Measurements from ENCODE around the gene ITIH2. TPM values are rescaled to one million over a fixed set of nuclear protein-coding genes. Genes with fewer than 3 reads are reported as not detected.
A peak's percentile ranks its signal among the peaks of the same experiment; 100 is the strongest.

Gene ITIH2
- total RNA-seq, 6 experiments from 2014 or later: not detected

DNA sequence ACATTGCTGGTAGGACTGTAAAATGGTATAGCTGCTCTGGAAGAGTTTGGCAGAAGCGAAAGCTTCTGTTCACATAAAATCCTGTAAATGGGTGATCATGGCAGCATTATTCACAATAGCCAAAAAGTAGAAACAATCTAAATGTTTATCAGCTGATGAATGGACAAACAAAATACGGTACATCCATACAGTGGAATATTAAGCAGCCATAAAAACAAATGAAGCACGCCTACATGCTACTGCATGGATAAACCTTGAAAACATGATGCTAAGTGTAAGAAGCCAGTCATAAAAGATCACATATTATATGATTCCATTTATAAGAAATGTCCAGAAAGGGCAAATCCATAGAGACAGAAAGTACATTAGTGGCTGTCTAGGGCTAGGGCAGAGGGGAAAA is 52.0 kb downstream of the ITIH2 start:
- H3K4me3 Mint-ChIP-seq: no peak overlapping the region
- no peaks in the 10 kb centered on the region for H3K27me3 Mint-ChIP-seq (ENCODE audit: insufficient read depth)
- TF ChIP-seq, protein P1, sequence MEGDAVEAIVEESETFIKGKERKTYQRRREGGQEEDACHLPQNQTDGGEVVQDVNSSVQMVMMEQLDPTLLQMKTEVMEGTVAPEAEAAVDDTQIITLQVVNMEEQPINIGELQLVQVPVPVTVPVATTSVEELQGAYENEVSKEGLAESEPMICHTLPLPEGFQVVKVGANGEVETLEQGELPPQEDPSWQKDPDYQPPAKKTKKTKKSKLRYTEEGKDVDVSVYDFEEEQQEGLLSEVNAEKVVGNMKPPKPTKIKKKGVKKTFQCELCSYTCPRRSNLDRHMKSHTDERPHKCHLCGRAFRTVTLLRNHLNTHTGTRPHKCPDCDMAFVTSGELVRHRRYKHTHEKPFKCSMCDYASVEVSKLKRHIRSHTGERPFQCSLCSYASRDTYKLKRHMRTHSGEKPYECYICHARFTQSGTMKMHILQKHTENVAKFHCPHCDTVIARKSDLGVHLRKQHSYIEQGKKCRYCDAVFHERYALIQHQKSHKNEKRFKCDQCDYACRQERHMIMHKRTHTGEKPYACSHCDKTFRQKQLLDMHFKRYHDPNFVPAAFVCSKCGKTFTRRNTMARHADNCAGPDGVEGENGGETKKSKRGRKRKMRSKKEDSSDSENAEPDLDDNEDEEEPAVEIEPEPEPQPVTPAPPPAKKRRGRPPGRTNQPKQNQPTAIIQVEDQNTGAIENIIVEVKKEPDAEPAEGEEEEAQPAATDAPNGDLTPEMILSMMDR (IDR thresholded peaks at IDR 0.05): no peak
- no peaks in the 10 kb centered on the region for H3K9me3 Mint-ChIP-seq
- H3K36me3 Mint-ChIP-seq (ENCODE audit: low read depth): peaks cover 42% of the 10 kb centered on the region
- H3K27ac Mint-ChIP-seq: no peak overlapping the region
- no peak for DNase-seq
- no peaks in the 10 kb centered on the region for H3K4me1 Mint-ChIP-seq (ENCODE audit: low read depth)

DNA sequence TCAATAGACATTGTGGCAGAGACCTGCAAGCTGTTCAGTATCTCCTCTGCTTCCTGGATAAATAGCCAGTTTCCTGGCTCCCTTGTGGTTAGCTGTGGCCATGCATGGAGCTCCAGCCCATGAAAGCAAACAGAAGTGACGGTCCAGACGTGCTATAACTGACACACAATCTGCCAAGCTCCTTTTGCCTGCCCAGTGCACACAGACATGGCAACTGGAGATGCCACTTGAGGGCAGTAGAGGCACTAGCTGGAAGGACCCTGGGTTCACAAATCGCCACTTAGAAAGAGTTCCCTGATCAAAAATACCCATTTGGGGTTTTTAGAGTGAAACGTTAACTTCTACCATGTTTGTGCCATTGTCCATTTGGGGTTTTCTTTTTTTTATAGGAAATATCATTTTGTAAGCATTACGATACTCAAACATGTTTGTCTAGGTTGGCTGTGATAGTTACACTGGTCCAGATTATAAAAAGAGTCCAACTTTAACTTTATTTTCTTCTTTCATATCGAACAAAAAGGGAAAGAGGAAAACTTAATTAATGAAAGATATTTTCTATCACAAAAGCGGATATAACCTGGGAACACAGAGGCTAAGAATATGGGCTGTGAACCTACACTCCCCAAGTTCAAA is 53.4 kb downstream of the ITIH2 start:
- Mint-ChIP-seq H3K27me3 (ENCODE audit: insufficient read depth) (no peaks in the 10 kb centered on the region), H3K27ac (no peak overlapping the region), H3K9me3 (no peaks in the 10 kb centered on the region), H3K36me3 (ENCODE audit: low read depth) (peaks cover 35% of the 10 kb centered on the region), H3K4me3 (no peak overlapping the region), H3K4me1 (ENCODE audit: low read depth) (no peaks in the 10 kb centered on the region)
- peak; percentile 15 for DNase-seq
- TF ChIP-seq, protein P1 (IDR thresholded peaks at IDR 0.05): peak; percentile 69

DNA sequence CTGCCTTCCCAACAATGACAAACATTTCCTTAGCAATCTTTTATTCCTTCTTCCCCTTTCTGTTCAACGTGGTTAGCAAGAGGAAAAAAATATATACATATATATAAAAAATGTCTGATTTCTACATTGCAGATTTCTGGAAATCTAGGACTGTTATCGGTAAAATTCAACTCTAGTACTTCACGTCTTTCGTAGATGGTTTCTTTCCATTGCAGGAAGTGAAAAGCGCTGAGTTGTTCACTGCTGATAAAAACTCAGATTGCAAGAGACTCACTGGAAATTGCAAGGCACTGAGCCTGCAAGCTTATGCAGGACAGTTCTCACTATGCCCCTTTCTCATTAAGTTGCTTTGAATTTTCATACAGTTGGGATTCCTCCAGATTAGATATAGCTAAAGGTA is 60.8 kb downstream of the ITIH2 start:
- no peak overlapping the region for H3K27ac Mint-ChIP-seq
- TF ChIP-seq, protein P1 (IDR thresholded peaks at IDR 0.05): no peak
- DNase-seq: no peak
- H3K36me3 Mint-ChIP-seq (ENCODE audit: low read depth): peaks cover 14% of the 10 kb centered on the region
- peaks cover 8% of the 10 kb centered on the region for H3K4me1 Mint-ChIP-seq (ENCODE audit: low read depth)
- no peaks in the 10 kb centered on the region for H3K9me3 Mint-ChIP-seq
- no peaks in the 10 kb centered on the region for H3K27me3 Mint-ChIP-seq (ENCODE audit: insufficient read depth)
- no peak overlapping the region for H3K4me3 Mint-ChIP-seq

DNA sequence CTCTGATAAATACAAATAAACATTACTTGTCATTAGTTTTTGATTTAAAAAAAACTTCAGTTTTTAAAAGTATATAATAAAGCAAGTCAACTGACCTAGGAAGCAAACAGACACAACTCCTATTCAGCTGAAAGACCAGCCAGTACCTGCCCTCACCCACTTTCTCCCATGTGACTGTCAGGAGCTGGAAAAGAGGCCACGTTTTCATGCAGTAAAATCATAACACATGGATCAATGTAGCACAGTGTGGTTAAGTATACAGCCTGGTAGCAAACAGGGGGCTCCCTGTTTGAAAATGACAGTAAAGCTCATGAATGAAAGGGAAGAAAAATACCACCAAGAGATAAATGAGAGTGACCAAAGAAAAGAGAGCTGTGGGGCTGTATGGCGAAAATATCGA is 63.1 kb downstream of the ITIH2 start:
- H3K9me3 Mint-ChIP-seq: no peaks in the 10 kb centered on the region
- TF ChIP-seq, protein P1 (IDR thresholded peaks at IDR 0.05): no peak
- DNase-seq: no peak
- H3K4me1 Mint-ChIP-seq (ENCODE audit: low read depth): peaks cover 8% of the 10 kb centered on the region
- no peak overlapping the region for H3K27ac Mint-ChIP-seq
- H3K4me3 Mint-ChIP-seq: no peak overlapping the region
- no peaks in the 10 kb centered on the region for H3K27me3 Mint-ChIP-seq (ENCODE audit: insufficient read depth)
- H3K36me3 Mint-ChIP-seq (ENCODE audit: low read depth): peaks cover 23% of the 10 kb centered on the region

DNA sequence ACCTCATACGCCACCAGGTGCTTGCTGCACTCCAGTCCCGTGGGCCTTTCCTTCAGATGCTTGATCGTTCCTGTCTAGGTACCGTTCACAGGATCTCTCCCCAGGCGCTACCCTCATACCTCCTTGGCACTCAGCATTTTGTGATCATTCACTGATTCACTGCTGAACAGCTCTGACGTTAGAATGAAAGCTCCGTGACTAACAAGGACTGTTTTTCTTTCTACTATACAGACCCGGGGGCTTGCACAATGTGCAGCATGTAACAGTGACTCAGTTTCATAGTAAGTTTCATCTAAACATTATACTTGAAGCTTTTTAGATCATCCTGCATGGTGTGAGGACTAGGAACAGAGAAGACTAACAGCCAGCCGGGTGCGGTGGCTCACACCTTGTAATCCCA is 64.1 kb downstream of the ITIH2 start:
- DNase-seq: peak; percentile 36
- no peaks in the 10 kb centered on the region for H3K27me3 Mint-ChIP-seq (ENCODE audit: insufficient read depth)
- H3K4me1 Mint-ChIP-seq (ENCODE audit: low read depth): peaks cover 8% of the 10 kb centered on the region
- H3K36me3 Mint-ChIP-seq (ENCODE audit: low read depth): peaks cover 23% of the 10 kb centered on the region
- H3K9me3 Mint-ChIP-seq: no peaks in the 10 kb centered on the region
- TF ChIP-seq, protein P1 (IDR thresholded peaks at IDR 0.05): no peak
- H3K27ac Mint-ChIP-seq: peak overlapping the region; percentile 64; the same call in 1 of the 2 replicates
- H3K4me3 Mint-ChIP-seq: no peak overlapping the region

All from HFFc6 (cell line).